Ovary (tissue), 9 donors: Measurements from ENCODE around the gene TAS2R30. TPM values are rescaled to one million over a fixed set of nuclear protein-coding genes. Genes with fewer than 3 reads are reported as not detected.

Source experiments
- DNase-seq, 5 donors: peaks; one replicate each; pipeline ENCODE4 v3.0.0-alpha.2; 2019 to 2020
- H3K27ac ChIP-seq, 2 donors: fragments of 200-600 bp; one replicate each; pipeline versions ENCODE4 v1.5.1 to v1.8.0; 2019 to 2022
- H3K27me3 ChIP-seq: fragments of 200-600 bp; one replicate; pipeline ENCODE4 v1.8.0; 2022
- H3K36me3 ChIP-seq: fragments of 200-600 bp; sonication (generic); one replicate; pipeline ENCODE4 v1.5.1; 2019
- H3K4me1 ChIP-seq: one replicate; pipeline ENCODE4 v1.8.1; 2013; ENCODE audit warnings: mild to moderate bottlenecking, moderate library complexity; ENCODE audit not compliant: insufficient read depth
- H3K4me3 ChIP-seq: fragments of 200-600 bp; sonication (generic); one replicate; pipeline ENCODE4 v1.5.1; 2017
- H3K9me3 ChIP-seq, 2 donors: fragments of 200-600 bp in 1 of 2; sonication (generic) in 1 of 2; one replicate each; pipeline versions ENCODE4 v1.5.1 to v1.8.1; 2013 to 2019; ENCODE audit warnings: mild to moderate bottlenecking in 1 of 2, moderate library complexity in 1 of 2
- CTCF ChIP-seq, 3 donors: fragments of 450-650 bp in 2 of 3; fragments of 200-600 bp in 1 of 3; IDR thresholded peaks; one replicate each; pipeline versions ENCODE4 v1.5.1 to v1.8.0; 2016 to 2022; ENCODE audit warnings: antibody characterized with exemption in 3 of 3, mild to moderate bottlenecking in 1 of 3
- EP300 ChIP-seq: sonication (generic); formaldehyde crosslinking; IDR thresholded peaks from one replicate; pipeline ENCODE4 v1.6.1; 2017; ENCODE audit warnings: antibody characterized with exemption
- POLR2A ChIP-seq: fragments of 450-650 bp; IDR thresholded peaks from one replicate; pipeline ENCODE4 v1.6.1; 2017; ENCODE audit warnings: antibody characterized with exemption, mild to moderate bottlenecking, moderate library complexity
- WGBS, 3 donors: extraction: QIAGEN DNeasy Blood & Tissue Kit in 1 of 3; methylation state at CpG; one replicate each; pipeline versions ENCODE4 v1.1.5 to v1.1.7; 2013 to 2017; 5-methylcytosine and 5-hydroxymethylcytosine counted together
- intact Hi-C, 4 donors: fragments of 100-400 bp; cut with DNase I; formaldehyde crosslinking; loops; one replicate each; pipeline versions ENCODE4 v1.11.0 to v1.15.1; 2022 to 2023
- polyA plus RNA-seq, 2 donors: library from polyadenylated mRNA; stranded (reverse); fragments of 200-250 nt in 1 of 2; fragments of 350-450 nt in 1 of 2; fragmentation: Illumina TruSeq in 1 of 2; extraction: RNeasy Lipid Tissue Mini Kit (QIAGEN cat#74804) in 1 of 2; gene quantifications; one replicate each; pipeline ENCODE4 v1.2.3, GENCODE V29; 2013 to 2014
- total RNA-seq, 7 donors: library from RNA; depleted of rRNA in 2 of 7; stranded (reverse); fragments of >200 nt in 2 of 7; fragmentation: NEBNext Ultra II Directional in 3 of 7; extraction: Animal tissue kit (Norgen Biotek cat#: 25700) in 3 of 7; gene quantifications; one replicate each; pipeline versions ENCODE4 v1.1.0 to v1.2.4, GENCODE V29; 2016 to 2023
- donor health status: DM: no; HTN: no; CAD: no; lungs with moderate emphysema.
- donor health status: DM: no; HTN: no; CAD: no.
- donor health status: Bipolar disorder and iron deficiency.
- donor health status: DM: yes; HTN: yes; CAD: no.
- donor health status: DM: no; HTN: no; CAD: no.
- donor health status: DM: yes; HTN: yes; CAD: no.

TAS2R30 gene
- total and polyA plus RNA-seq, 9 donors: 0.10 to 9.9 (median 3.2) TPM

GRCh38 chr12:11144297-11144696, 9.9 kb upstream of the TAS2R30 start:
- Histone ChIP-seq H3K27me3 (no peaks in the 10 kb centered on the region), H3K36me3 (no peaks in the 10 kb centered on the region), H3K4me1 (no peaks in the 10 kb centered on the region), H3K4me3 (no peak overlapping the region), H3K9me3 (no peaks in the 10 kb centered on the region), H3K27ac (no peak overlapping the region)
- intact Hi-C loops: no loop called here
- WGBS, 3 donors: 88 to 98% (median 94%) methylated on average over 5 of the region's 5 CpGs
- no peak for DNase-seq
- TF ChIP-seq POLR2A (no peak), EP300 (no peak), CTCF (IDR thresholded peaks at IDR 0.05) (no peak)

GRCh38 chr12:11143352-11143751, 8.9 kb upstream of the TAS2R30 start:
- intact Hi-C loops: no loop called here
- Histone ChIP-seq H3K27ac (no peak overlapping the region), H3K27me3 (no peaks in the 10 kb centered on the region), H3K4me1 (no peaks in the 10 kb centered on the region), H3K4me3 (no peak overlapping the region), H3K36me3 (no peaks in the 10 kb centered on the region), H3K9me3 (no peaks in the 10 kb centered on the region)
- WGBS, 3 donors: 75 to 97% (median 77%) methylated on average over 2 of the region's 2 CpGs
- TF ChIP-seq EP300: no peak
- TF ChIP-seq POLR2A: no peak
- TF ChIP-seq CTCF (IDR thresholded peaks at IDR 0.05): no peak
- DNase-seq: no peak

GRCh38 chr12:11136075-11136474, 1.6 kb upstream of the TAS2R30 start:
- intact Hi-C loops: no loop called here
- Histone ChIP-seq H3K4me1 (peaks cover 2% of the 10 kb centered on the region), H3K27ac (no peak overlapping the region), H3K4me3 (no peak overlapping the region), H3K27me3 (no peaks in the 10 kb centered on the region), H3K9me3 (no peaks in the 10 kb centered on the region), H3K36me3 (no peaks in the 10 kb centered on the region)
- no peak for DNase-seq
- TF ChIP-seq POLR2A: no peak
- no peak for TF ChIP-seq EP300
- no peak for TF ChIP-seq CTCF (IDR thresholded peaks at IDR 0.05)
- 71 to 94% (median 82%) methylated on average over 2 of the region's 2 CpGs for WGBS, 3 donors

GRCh38 chr12:11133816-11134215, 628 bp downstream of the TAS2R30 start:
- intact Hi-C loops: no loop called here
- no peaks in the 10 kb centered on the region for H3K9me3 ChIP-seq
- DNase-seq: no peak

More at GRCh38 chr12:11133816-11134215, 628 bp downstream of the TAS2R30 start:
- TF ChIP-seq EP300: no peak
- no peak for TF ChIP-seq POLR2A
- TF ChIP-seq CTCF (IDR thresholded peaks at IDR 0.05): no peak
- Histone ChIP-seq H3K36me3 (no peaks in the 10 kb centered on the region), H3K27me3 (no peaks in the 10 kb centered on the region), H3K27ac (no peak overlapping the region), H3K4me3 (no peak overlapping the region), H3K4me1 (peaks cover 2% of the 10 kb centered on the region)
- WGBS, 3 donors: 72 to 84% (median 79%) methylated on average over 2 of the region's 2 CpGs
